Prostate gland (tissue), 2 donors: ENCODE measurements around the gene PLAC8.

Experiments used
- CTCF ChIP-seq, 4 experiments: fragments of 200-600 bp in 2 of 4; fragments of 450-650 bp in 2 of 4; sonication (generic) in 2 of 4; IDR thresholded peaks; 1 replicate in 3 of 4; 2 replicates in 1 of 4; pipeline ENCODE4 v1.5.1; 2016 to 2019; ENCODE audit warnings: antibody characterized with exemption in 4 of 4, mild to moderate bottlenecking in 2 of 4, moderate library complexity in 2 of 4
- POLR2A ChIP-seq: fragments of 450-650 bp; IDR thresholded peaks from one replicate; pipeline ENCODE4 v1.6.1; 2016; ENCODE audit warnings: antibody characterized with exemption, mild to moderate bottlenecking
- POLR2AphosphoS5 ChIP-seq: sonication (generic); formaldehyde crosslinking; IDR thresholded peaks from one replicate; pipeline ENCODE4 v1.6.1; 2017; ENCODE audit warnings: antibody characterized with exemption

DNA sequence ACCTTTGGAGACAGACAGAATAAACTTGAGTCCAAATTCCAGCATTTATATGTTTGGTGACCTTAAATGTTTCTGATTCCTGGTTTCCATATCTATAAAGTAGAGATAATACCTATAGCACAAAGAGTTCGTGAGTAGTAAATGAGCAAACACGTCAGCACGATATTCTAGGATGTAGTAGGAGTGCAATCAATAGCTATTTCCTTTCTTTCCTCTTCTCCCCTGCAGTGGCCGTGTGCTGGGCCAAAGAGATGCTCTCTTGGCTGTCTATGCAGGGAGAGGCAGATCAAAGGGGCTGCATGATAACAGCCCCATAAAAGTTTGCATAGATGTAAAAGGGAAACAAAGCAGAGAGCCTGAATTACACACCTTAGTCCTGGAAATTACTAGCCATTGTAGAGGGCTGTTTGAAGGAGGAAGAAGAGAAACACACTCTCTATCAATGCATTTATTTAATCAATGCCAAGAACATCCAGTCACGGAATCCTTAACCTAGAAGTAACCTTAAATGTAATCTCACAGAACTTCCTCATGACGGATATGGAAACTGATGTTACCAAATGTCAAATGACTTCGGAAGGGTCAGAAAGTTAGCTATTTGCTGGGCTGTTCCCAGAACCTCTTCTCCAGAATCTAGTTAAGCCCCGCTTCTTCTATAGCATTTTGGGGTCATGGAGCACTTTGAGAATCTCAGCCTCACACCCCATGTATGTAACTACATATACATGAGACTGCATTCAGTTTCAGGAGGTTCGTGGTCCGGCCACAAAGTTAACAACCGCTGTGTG is 35.5 kb upstream of the PLAC8 start:
- no peak for TF ChIP-seq CTCF (IDR thresholded peaks at IDR 0.05)
- TF ChIP-seq POLR2A = no peak
- TF ChIP-seq POLR2AphosphoS5 = no peak
